ENCODE measurements around the gene RFX1. TPM values are rescaled to one million over a fixed set of nuclear protein-coding genes. Genes with fewer than 3 reads are reported as not detected.
"Not testable (repeated sequence)": the region's sequence is repeated elsewhere in the genome, so short reads cannot be mapped to it uniquely, and the experiment has no call there.

The RFX1 gene
- total RNA-seq, 1 experiment from 2014 or later = 3.3 TPM

- peaks cover 5% of the 10 kb centered on the region; the same call in 1 of the 2 replicates for H3K27me3 ChIP-seq
- peak within 1 kb of the TSS; percentile 58 for H3K4me3 ChIP-seq
- no peaks in the 10 kb centered on the region for H3K36me3 ChIP-seq
- peak; percentile 70 for DNase-seq
- no peaks in the 10 kb centered on the region for H3K9me3 ChIP-seq
Observed at GRCh38 chr19:14031719-14032480, 25.8 kb upstream of the RFX1 start, which contains the start of gene IL27RA. Gene IL27RA, plus strand, starts transcription at chr19:14031762. Its CDS starts 111 bp downstream, at chr19:14031873.

- peaks cover 5% of the 10 kb centered on the region; the same call in 1 of the 2 replicates for H3K27me3 ChIP-seq
- no peaks in the 10 kb centered on the region for H3K9me3 ChIP-seq
- peak overlapping the region; percentile 58 for H3K4me3 ChIP-seq
- no peak for DNase-seq
- no peaks in the 10 kb centered on the region for H3K36me3 ChIP-seq
Observed at GRCh38 chr19:14030997-14031718, 25.0 kb upstream of the RFX1 start.

- H3K9me3 ChIP-seq = no peaks in the 10 kb centered on the region
- peaks cover 5% of the 10 kb centered on the region; the same call in 1 of the 2 replicates for H3K27me3 ChIP-seq
- H3K36me3 ChIP-seq = no peaks in the 10 kb centered on the region
- DNase-seq = no peak
- no peak overlapping the region for H3K4me3 ChIP-seq
Observed at GRCh38 chr19:14028901-14029300, 22.8 kb upstream of the RFX1 start.

- H3K27me3 ChIP-seq = peaks cover 5% of the 10 kb centered on the region; the same call in 1 of the 2 replicates
- DNase-seq = no peak
- no peak within 1 kb of the TSS for H3K4me3 ChIP-seq
- no peaks in the 10 kb centered on the region for H3K9me3 ChIP-seq
- H3K36me3 ChIP-seq = no peaks in the 10 kb centered on the region
Observed at GRCh38 chr19:14027856-14028450, 21.8 kb upstream of the RFX1 start, which contains the start of gene RLN3. Gene RLN3, plus strand, starts transcription at chr19:14028148. Its CDS starts 57 bp downstream, at chr19:14028205.

GRCh38 chr19:14026652-14027192, 20.6 kb upstream of the RFX1 start:
- H3K4me3 ChIP-seq, H3K27me3 ChIP-seq, H3K9me3 ChIP-seq, DNase-seq, H3K36me3 ChIP-seq: not testable (repeated sequence)

DNA sequence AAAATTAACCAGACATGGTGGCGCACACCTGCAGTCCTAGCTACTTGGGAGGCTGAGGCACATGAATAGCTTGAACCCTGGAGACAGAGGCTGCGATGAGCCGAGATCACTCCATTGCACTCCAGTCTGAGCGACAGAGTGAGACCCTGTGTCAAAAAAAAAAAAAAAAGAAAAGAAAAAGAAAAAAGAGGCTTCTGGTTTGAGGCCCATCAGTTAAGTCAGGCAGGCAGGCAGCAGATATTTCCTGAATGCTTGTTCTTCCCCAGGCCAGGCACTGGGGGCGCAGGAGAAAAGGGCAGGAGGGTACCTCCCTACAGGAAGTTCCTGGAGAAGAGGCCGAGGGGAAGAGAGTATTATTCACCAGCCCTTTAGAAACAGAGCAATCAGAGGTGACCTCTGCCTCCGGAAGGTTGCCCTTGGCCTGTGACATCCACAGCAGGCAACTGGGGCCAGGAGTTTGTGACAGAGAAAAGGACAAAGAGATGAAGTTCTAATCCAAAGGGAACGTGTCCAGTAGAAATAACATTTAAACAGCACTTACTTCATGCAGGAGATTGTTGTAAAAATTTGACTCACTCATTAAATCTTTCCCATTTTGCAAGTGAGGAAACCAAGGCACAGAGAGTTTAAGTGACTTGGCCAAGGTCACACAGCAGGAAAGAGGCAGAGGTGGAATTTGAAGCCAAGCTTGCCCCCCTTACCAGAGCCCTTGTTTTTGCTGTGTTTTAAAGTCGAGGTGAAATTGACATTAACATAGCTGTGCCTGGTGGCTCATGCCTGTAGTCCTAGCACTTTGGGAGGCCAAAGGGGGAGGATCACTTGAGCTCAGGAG, 17.5 kb upstream of the RFX1 start:
- Histone ChIP-seq H3K36me3 (no peaks in the 10 kb centered on the region), H3K9me3 (no peaks in the 10 kb centered on the region), H3K4me3 (no peak overlapping the region), H3K27me3 (no peaks in the 10 kb centered on the region; the same call in 1 of the 2 replicates)
- DNase-seq = peak; percentile 80

GRCh38 chr19:14022469-14022868, 16.3 kb upstream of the RFX1 start:
- H3K36me3 ChIP-seq = no peaks in the 10 kb centered on the region
- H3K4me3 ChIP-seq = no peak overlapping the region
- no peaks in the 10 kb centered on the region; the same call in 1 of the 2 replicates for H3K27me3 ChIP-seq
- peak; percentile 22 for DNase-seq
- H3K9me3 ChIP-seq = no peaks in the 10 kb centered on the region

DNA sequence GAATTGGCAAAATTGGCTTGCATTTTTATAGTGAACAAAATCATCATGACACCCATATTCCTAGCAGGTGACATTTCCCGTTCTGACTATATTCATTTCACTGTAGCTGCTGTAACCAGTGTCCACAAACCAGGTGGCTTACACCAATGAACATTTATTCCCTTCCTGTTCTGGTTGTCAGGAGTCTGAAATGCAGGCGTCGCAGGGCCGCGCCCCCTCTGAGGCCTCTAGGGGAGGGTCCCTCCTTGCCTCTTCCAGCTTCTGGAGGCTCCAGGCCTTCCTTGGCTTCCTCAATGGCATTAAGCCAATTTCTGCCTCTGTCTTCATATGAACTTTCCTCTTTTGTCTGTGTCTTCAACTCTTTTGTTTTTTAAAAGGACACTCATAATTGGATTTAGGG, 15.4 kb upstream of the RFX1 start:
- DNase-seq = no peak
- H3K27me3 ChIP-seq = no peaks in the 10 kb centered on the region

GRCh38 chr19:14019739-14020138, 13.6 kb upstream of the RFX1 start:
- DNase-seq, H3K4me3 ChIP-seq, H3K36me3 ChIP-seq, H3K9me3 ChIP-seq, H3K27me3 ChIP-seq: not testable (repeated sequence)

More for the DNA sequence above, 15.4 kb upstream of the RFX1 start:
- Histone ChIP-seq H3K9me3 (no peaks in the 10 kb centered on the region), H3K36me3 (no peaks in the 10 kb centered on the region), H3K4me3 (no peak overlapping the region)

- Histone ChIP-seq H3K36me3 (no peaks in the 10 kb centered on the region), H3K27me3 (no peaks in the 10 kb centered on the region)
- no peak for DNase-seq
Observed at GRCh38 chr19:14019100-14019499, 13.0 kb upstream of the RFX1 start.

GRCh38 chr19:14015524-14016035, 9.5 kb upstream of the RFX1 start:
- no peaks in the 10 kb centered on the region for H3K27me3 ChIP-seq
- no peak for DNase-seq
- no peak overlapping the region for H3K4me3 ChIP-seq
- no peaks in the 10 kb centered on the region for H3K36me3 ChIP-seq
- 0 out of 2 replicates have a peak, but pooled peaks cover 3% of the 10 kb centered on the region for H3K9me3 ChIP-seq

More at GRCh38 chr19:14019100-14019499, 13.0 kb upstream of the RFX1 start:
- Histone ChIP-seq H3K4me3 (no peak overlapping the region), H3K9me3 (no peaks in the 10 kb centered on the region)

- Histone ChIP-seq H3K9me3 (0 out of 2 replicates have a peak, but pooled peaks cover 3% of the 10 kb centered on the region), H3K4me3 (no peak overlapping the region), H3K27me3 (no peaks in the 10 kb centered on the region), H3K36me3 (no peaks in the 10 kb centered on the region)
- no peak for DNase-seq
Observed at GRCh38 chr19:14012378-14012915, 6.3 kb upstream of the RFX1 start.

GRCh38 chr19:14006766-14007562, 844 bp upstream of the RFX1 start:
- peak overlapping the region; percentile 72 for H3K4me3 ChIP-seq
- DNase-seq = peak; percentile 89
- H3K27me3 ChIP-seq = no peaks in the 10 kb centered on the region
- H3K9me3 ChIP-seq = no peaks in the 10 kb centered on the region
- H3K36me3 ChIP-seq = peaks cover 3% of the 10 kb centered on the region; the same call in 1 of the 2 replicates

GRCh38 chr19:14005349-14006084, 603 bp downstream of the RFX1 start:
- no peaks in the 10 kb centered on the region for H3K27me3 ChIP-seq
- peak overlapping the region; percentile 72 for H3K4me3 ChIP-seq
- no peaks in the 10 kb centered on the region for H3K9me3 ChIP-seq
- peak; percentile 88 for DNase-seq
- peaks cover 6% of the 10 kb centered on the region for H3K36me3 ChIP-seq

Measured in MG63 (cell line).